ENCODE results near the gene SON.
"Not testable (repeated sequence)": the region's sequence is repeated elsewhere in the genome, so short reads cannot be mapped to it uniquely, and the experiment has no call there.

The SON gene, protein sequence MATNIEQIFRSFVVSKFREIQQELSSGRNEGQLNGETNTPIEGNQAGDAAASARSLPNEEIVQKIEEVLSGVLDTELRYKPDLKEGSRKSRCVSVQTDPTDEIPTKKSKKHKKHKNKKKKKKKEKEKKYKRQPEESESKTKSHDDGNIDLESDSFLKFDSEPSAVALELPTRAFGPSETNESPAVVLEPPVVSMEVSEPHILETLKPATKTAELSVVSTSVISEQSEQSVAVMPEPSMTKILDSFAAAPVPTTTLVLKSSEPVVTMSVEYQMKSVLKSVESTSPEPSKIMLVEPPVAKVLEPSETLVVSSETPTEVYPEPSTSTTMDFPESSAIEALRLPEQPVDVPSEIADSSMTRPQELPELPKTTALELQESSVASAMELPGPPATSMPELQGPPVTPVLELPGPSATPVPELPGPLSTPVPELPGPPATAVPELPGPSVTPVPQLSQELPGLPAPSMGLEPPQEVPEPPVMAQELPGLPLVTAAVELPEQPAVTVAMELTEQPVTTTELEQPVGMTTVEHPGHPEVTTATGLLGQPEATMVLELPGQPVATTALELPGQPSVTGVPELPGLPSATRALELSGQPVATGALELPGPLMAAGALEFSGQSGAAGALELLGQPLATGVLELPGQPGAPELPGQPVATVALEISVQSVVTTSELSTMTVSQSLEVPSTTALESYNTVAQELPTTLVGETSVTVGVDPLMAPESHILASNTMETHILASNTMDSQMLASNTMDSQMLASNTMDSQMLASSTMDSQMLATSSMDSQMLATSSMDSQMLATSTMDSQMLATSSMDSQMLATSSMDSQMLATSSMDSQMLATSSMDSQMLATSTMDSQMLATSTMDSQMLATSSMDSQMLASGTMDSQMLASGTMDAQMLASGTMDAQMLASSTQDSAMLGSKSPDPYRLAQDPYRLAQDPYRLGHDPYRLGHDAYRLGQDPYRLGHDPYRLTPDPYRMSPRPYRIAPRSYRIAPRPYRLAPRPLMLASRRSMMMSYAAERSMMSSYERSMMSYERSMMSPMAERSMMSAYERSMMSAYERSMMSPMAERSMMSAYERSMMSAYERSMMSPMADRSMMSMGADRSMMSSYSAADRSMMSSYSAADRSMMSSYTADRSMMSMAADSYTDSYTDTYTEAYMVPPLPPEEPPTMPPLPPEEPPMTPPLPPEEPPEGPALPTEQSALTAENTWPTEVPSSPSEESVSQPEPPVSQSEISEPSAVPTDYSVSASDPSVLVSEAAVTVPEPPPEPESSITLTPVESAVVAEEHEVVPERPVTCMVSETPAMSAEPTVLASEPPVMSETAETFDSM (N-terminal part only)

GRCh38 chr21:33542640-33543504 lies at the start of gene SON:
Gene SON (plus strand): TSS chr21:33543038. CDS start chr21:33543093, 55 bp downstream.
- FAIRE-seq, result peak; percentile 94

- no peak for FAIRE-seq
These were observed 49.1 kb upstream of the SON start for GRCh38 chr21:33493756-33494155.

DNA sequence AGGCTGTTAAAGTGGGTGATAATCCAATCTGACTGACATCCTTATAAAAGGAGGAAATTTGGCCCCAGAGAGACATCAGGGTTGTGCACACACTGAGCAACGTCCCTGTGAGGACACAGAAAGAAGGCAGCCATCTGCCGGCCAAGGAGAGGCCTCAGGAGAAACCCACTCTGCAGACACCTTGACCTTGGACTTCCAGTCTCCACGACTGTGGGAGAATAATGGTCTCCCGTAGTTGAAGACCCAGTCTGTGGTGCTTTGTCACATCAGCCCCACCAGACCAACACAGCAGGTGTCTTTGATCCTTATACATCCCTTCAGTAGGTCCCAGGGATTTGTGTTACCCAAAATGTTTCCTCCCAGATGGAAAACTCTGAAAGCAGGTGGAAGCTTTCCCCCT lies 47.1 kb upstream of the SON start:
- FAIRE-seq, result no peak

GRCh38 chr21:33496345-33496744 lies 46.5 kb upstream of the SON start:
- FAIRE-seq, result no peak

DNA sequence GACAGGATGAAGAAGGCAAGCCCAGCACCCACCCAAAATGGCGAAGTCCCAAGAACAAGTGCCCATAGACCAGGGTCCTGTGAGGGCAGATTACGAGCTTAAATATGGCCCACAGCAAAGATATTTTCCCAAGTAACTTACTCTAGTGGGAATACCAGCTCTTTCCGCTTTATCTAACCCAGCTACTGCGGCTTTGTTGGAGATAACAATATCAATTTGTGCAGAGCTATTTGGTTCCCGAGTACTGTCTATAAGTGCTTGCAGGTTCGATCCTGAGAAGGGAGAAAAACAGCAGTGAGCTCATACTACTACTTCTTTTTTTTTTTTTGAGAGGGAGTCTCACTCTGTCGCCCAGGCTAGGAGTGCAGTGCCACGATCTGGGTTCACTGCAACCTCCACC lies 37.0 kb upstream of the SON start:
- FAIRE-seq, result no peak

GRCh38 chr21:33507003-33507402 lies 35.8 kb upstream of the SON start:
- FAIRE-seq, result not testable (repeated sequence)

DNA sequence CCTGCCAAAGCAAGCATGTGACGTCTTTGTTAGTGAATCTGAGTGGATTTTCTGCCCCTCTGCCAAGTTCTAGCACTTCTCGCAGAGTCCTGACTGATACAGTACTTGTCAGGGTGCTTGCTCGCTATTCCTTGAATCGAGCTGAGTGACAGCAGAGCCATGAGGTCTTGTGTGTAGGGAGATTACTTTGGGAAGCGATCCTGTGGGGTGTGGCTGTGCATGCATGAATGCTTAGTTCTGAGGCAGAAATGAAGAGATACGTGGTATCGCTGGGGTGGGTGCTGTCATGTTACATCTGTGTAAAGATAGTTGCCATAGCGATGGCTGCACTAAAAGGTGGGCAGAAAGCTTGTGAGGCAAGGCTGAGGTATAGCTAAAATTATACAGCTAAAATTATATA lies 32.0 kb upstream of the SON start:
- no peak for FAIRE-seq

- no peak for FAIRE-seq
These were observed 31.2 kb upstream of the SON start for GRCh38 chr21:33511639-33512038.

GRCh38 chr21:33512481-33512880 lies 30.4 kb upstream of the SON start:
- FAIRE-seq, result no peak

GRCh38 chr21:33514229-33514628 lies 28.6 kb upstream of the SON start:
- no peak for FAIRE-seq

DNA sequence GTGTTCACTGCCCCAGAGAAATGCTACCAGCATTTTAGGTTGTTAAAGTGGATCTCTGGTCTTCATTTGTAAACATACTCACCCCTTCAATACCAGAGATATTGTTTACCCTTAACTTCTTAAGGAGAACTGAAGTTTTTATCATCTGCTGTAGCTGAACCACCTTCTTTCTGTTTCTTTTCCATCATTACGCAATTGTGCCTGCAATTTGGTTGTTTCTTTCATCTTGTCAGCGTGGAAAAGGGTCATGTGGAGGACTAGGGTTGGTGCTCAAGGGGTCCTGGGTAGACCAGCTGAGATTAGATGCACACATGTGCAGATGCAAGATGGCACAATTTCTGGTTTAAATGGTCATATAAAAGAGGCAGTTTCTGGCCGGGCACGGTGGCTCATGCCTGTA lies 23.9 kb upstream of the SON start:
- no peak for FAIRE-seq

- FAIRE-seq, result no peak
These were observed 20.4 kb upstream of the SON start for GRCh38 chr21:33522297-33522952.

DNA sequence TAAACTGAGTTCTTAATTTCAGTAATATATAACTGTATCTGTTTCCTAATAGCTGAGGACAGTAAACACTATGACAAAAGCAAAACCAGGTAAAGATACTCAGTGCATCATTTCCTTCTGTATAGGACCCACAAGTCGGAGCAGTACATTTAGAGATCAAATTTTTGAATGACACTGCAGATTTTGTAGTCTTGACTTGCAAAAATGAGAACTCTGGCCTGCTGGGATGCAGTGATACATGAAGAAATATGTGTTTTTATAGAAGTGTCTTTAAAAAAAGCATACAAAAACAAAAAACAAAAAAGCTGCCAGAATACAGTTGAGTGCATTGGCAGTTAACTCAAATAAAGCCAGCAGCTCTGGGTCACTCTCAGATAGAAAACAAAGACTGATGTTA lies 19.9 kb upstream of the SON start:
- FAIRE-seq, result no peak

GRCh38 chr21:33531007-33531406 lies 11.8 kb upstream of the SON start:
- no peak for FAIRE-seq

DNA sequence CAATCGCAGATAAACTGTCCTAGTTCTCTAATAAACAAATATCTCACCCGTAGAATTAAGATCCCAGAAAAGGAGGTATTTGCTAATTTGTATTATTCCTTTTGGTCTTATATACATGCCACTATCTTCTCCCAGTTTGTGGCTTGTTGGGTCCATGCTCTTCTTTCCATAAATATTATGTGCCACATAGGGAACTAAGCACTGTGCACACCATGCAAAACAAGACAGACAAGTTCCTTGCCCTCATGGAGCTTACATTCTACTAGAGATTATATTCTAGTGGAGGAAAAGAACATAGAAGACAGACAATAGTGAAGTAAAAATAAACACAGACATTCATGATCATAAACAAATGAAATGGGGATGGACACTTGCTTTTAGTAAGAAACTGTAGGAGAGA lies 5.6 kb upstream of the SON start:
- FAIRE-seq, result no peak

DNA sequence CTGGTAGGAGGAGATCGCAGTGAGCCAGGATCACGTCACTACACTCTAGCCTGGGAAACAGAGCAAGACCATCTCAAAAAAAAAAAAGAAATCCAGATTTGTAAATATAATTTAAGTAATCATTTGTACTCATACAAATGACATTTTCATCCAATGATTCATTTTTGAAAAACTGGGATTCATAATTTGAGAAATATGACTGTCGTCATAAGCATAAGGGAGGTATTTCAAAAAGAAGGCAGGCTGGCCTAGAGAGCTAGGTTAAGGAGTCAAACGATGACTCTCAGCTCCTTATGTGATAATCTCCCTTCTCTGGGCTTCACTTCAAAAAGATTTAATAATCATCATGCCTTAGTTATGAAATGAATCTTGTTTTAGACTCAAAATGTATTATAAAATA lies 3.2 kb upstream of the SON start:
- FAIRE-seq, result no peak

GRCh38 chr21:33540711-33541104 lies 2.1 kb upstream of the SON start:
- no peak for FAIRE-seq

DNA sequence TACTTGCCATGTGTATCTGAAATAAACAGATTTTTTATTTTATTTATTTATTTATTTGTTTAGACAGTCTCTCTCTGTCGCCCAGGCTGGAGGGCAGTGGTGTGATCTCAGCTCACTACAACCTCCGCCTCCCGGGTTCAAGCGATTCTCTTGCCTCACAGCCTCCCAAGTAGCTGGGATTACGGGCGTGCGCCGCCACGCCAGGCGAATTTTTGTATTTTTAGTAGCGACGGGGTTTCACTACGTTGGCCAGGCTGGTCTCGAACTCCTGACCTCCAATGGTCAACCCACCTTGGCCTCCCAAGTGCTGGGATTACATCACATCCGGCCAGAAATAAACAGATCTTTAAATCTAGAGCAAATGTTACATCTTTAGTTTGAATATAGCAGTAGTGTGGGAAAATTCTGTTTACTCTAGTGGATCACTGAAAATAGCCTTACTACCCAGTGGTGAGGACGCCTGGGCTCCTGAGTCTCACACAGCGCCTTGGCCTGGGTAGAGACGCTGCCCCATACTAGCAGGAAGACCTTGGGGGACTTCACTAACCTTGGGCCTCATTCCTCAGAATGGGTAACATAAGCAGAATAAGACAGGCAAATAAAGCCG lies 1.6 kb upstream of the SON start:
- no peak for FAIRE-seq

GRCh38 chr21:33541756-33542639 lies 840 bp upstream of the SON start, which contains the start of gene GART:
Gene GART (minus strand): TSS chr21:33542117. CDS start chr21:33539315, 2,802 bp downstream.
- FAIRE-seq, result no peak

Measured in TTC549 (cell line).